Immature natural killer cell (primary cell): Measurements from ENCODE around the gene FJX1. TPM values are rescaled to one million over a fixed set of nuclear protein-coding genes. Genes with fewer than 3 reads are reported as not detected.

Experiments used
- DNase-seq, 3 donors: peaks; one replicate each; pipeline ENCODE4 v3.0.0; 2022; ENCODE audit warnings: mixed read lengths in 1 of 3
- H3K27ac Mint-ChIP-seq, 6 donors: one replicate each; pipeline ENCODE4 v1.8.0; 2020; ENCODE audit warnings: mixed read lengths in 6 of 6, mild to moderate bottlenecking in 5 of 6, inconsistent platforms in 4 of 6, moderate library complexity in 3 of 6
- H3K27me3 Mint-ChIP-seq, 3 donors: one replicate each; pipeline ENCODE4 v1.8.0; 2020 to 2021; ENCODE audit warnings: low read depth in 3 of 3, mild to moderate bottlenecking in 3 of 3, mixed read lengths in 3 of 3, moderate library complexity in 3 of 3, inconsistent platforms in 1 of 3
- H3K36me3 Mint-ChIP-seq, 3 donors: one replicate each; pipeline ENCODE4 v1.8.0; 2020; ENCODE audit warnings: mixed read lengths in 3 of 3, inconsistent platforms in 2 of 3, mild to moderate bottlenecking in 2 of 3
- H3K4me1 Mint-ChIP-seq, 2 donors: one replicate each; pipeline ENCODE4 v1.8.0; 2020; ENCODE audit warnings: inconsistent platforms in 2 of 2, mild to moderate bottlenecking in 2 of 2, mixed read lengths in 2 of 2, moderate library complexity in 1 of 2
- H3K4me3 Mint-ChIP-seq, 5 donors: one replicate each; pipeline ENCODE4 v1.8.0; 2020; ENCODE audit warnings: mild to moderate bottlenecking in 5 of 5, mixed read lengths in 5 of 5, inconsistent platforms in 3 of 5, moderate library complexity in 3 of 5
- H3K9me3 Mint-ChIP-seq, 6 donors: one replicate each; pipeline ENCODE4 v1.8.0; 2020; ENCODE audit warnings: mild to moderate bottlenecking in 6 of 6, mixed read lengths in 6 of 6, inconsistent platforms in 4 of 6, moderate library complexity in 3 of 6
- polyA plus RNA-seq, 3 donors: library from polyadenylated mRNA; unstranded; fragments of 300-500 nt; fragmentation: Illumina TruSeq; gene quantifications; one replicate each; pipeline ENCODE4 v1.2.3, GENCODE V29; 2021

Gene FJX1
- polyA plus RNA-seq = not detected

- Mint-ChIP-seq H3K36me3 (peaks cover 0 to 3% (median 0%) of the 10 kb centered on the region in 3 donors), H3K27me3 (peaks cover 7 to 26% (median 10%) of the 10 kb centered on the region in 3 donors), H3K4me3 (peak within 1 kb of the TSS; percentile 66 to 78 (median 73)), H3K27ac (no peak within 1 kb of the TSS), H3K9me3 (no peaks in the 10 kb centered on the region), H3K4me1 (peaks cover 11 to 12% of the 10 kb centered on the region in 2 donors)
- no peak for DNase-seq
Measured at GRCh38 chr11:35617687-35618496, at the start of gene FJX1. Gene FJX1 (plus strand): TSS chr11:35618460. CDS start chr11:35618637, 177 bp downstream.

- Mint-ChIP-seq H3K36me3 (peaks cover 0 to 4% (median 0%) of the 10 kb centered on the region in 3 donors), H3K4me1 (no peaks in the 10 kb centered on the region), H3K27ac (no peak overlapping the region), H3K4me3 (no peak overlapping the region), H3K9me3 (peaks cover 0 to 6% (median 0%) of the 10 kb centered on the region in 6 donors), H3K27me3 (peaks cover 4 to 6% (median 4%) of the 10 kb centered on the region in 3 donors)
- DNase-seq = no peak
Measured at GRCh38 chr11:35571696-35572095, 46.6 kb upstream of the FJX1 start.

GRCh38 chr11:35579557-35580396 lies 38.5 kb upstream of the FJX1 start:
- Mint-ChIP-seq H3K36me3 (peaks cover 0 to 4% (median 0%) of the 10 kb centered on the region in 3 donors), H3K4me3 (no peak overlapping the region), H3K27me3 (peaks cover 5 to 15% (median 10%) of the 10 kb centered on the region in 3 donors), H3K27ac (no peak overlapping the region), H3K4me1 (no peaks in the 10 kb centered on the region), H3K9me3 (peaks cover 0 to 6% (median 0%) of the 10 kb centered on the region in 6 donors)
- DNase-seq = no peak

- no peak overlapping the region for H3K4me3 Mint-ChIP-seq
- no peak for DNase-seq
- H3K9me3 Mint-ChIP-seq = peaks cover 0 to 6% (median 0%) of the 10 kb centered on the region in 6 donors
- peaks cover 8 to 15% (median 10%) of the 10 kb centered on the region in 3 donors for H3K27me3 Mint-ChIP-seq
- no peak overlapping the region for H3K27ac Mint-ChIP-seq
- no peaks in the 10 kb centered on the region for H3K4me1 Mint-ChIP-seq
- peaks cover 0 to 4% (median 0%) of the 10 kb centered on the region in 3 donors for H3K36me3 Mint-ChIP-seq
Measured at GRCh38 chr11:35580397-35580781, 37.9 kb upstream of the FJX1 start.

GRCh38 chr11:35582033-35582432 lies 36.2 kb upstream of the FJX1 start:
- peaks cover 0 to 2% (median 0%) of the 10 kb centered on the region in 6 donors for H3K9me3 Mint-ChIP-seq
- no peak overlapping the region for H3K27ac Mint-ChIP-seq
- no peak overlapping the region for H3K4me3 Mint-ChIP-seq
- no peaks in the 10 kb centered on the region for H3K4me1 Mint-ChIP-seq
- no peak for DNase-seq
- H3K36me3 Mint-ChIP-seq = no peaks in the 10 kb centered on the region
- H3K27me3 Mint-ChIP-seq = peaks cover 8 to 15% (median 8%) of the 10 kb centered on the region in 3 donors

- DNase-seq = no peak
- H3K4me1 Mint-ChIP-seq = no peaks in the 10 kb centered on the region
- H3K27me3 Mint-ChIP-seq = peaks cover 8 to 17% (median 8%) of the 10 kb centered on the region in 3 donors
- no peak overlapping the region for H3K27ac Mint-ChIP-seq
- no peak overlapping the region for H3K4me3 Mint-ChIP-seq
- H3K36me3 Mint-ChIP-seq = no peaks in the 10 kb centered on the region
- H3K9me3 Mint-ChIP-seq = peaks cover 0 to 2% (median 0%) of the 10 kb centered on the region in 6 donors
Measured at GRCh38 chr11:35583126-35583525, 35.1 kb upstream of the FJX1 start.

- Mint-ChIP-seq H3K4me1 (no peaks in the 10 kb centered on the region), H3K4me3 (no peak overlapping the region), H3K36me3 (no peaks in the 10 kb centered on the region), H3K27ac (no peak overlapping the region), H3K9me3 (peaks cover 0 to 2% (median 0%) of the 10 kb centered on the region in 6 donors), H3K27me3 (peaks cover 8 to 17% (median 11%) of the 10 kb centered on the region in 3 donors)
- DNase-seq = no peak
Measured at GRCh38 chr11:35583843-35584242, 34.4 kb upstream of the FJX1 start.

- peaks cover 8 to 20% (median 11%) of the 10 kb centered on the region in 3 donors for H3K27me3 Mint-ChIP-seq
Measured at GRCh38 chr11:35584321-35584720, 33.9 kb upstream of the FJX1 start.

GRCh38 chr11:35585416-35585815 lies 32.8 kb upstream of the FJX1 start:
- DNase-seq = no peak
- Mint-ChIP-seq H3K36me3 (no peaks in the 10 kb centered on the region), H3K4me3 (no peak overlapping the region), H3K27ac (no peak overlapping the region), H3K27me3 (peaks cover 8 to 20% (median 8%) of the 10 kb centered on the region in 3 donors), H3K9me3 (peaks cover 0 to 2% (median 0%) of the 10 kb centered on the region in 6 donors), H3K4me1 (no peaks in the 10 kb centered on the region)

More at GRCh38 chr11:35584321-35584720, 33.9 kb upstream of the FJX1 start:
- H3K36me3 Mint-ChIP-seq = no peaks in the 10 kb centered on the region
- H3K4me1 Mint-ChIP-seq = no peaks in the 10 kb centered on the region
- no peak overlapping the region for H3K27ac Mint-ChIP-seq
- peaks cover 0 to 2% (median 0%) of the 10 kb centered on the region in 6 donors for H3K9me3 Mint-ChIP-seq
- H3K4me3 Mint-ChIP-seq = no peak overlapping the region
- DNase-seq = no peak

- Mint-ChIP-seq H3K4me3 (no peak overlapping the region), H3K36me3 (no peaks in the 10 kb centered on the region), H3K27me3 (peaks cover 8 to 14% (median 8%) of the 10 kb centered on the region in 3 donors), H3K9me3 (peaks cover 0 to 2% (median 0%) of the 10 kb centered on the region in 6 donors), H3K27ac (no peak overlapping the region), H3K4me1 (no peaks in the 10 kb centered on the region)
- no peak for DNase-seq
Measured at GRCh38 chr11:35586222-35586621, 32.0 kb upstream of the FJX1 start.

- H3K27ac Mint-ChIP-seq = no peak overlapping the region
- DNase-seq = no peak
- H3K9me3 Mint-ChIP-seq = no peaks in the 10 kb centered on the region
- H3K4me3 Mint-ChIP-seq = no peak overlapping the region
- H3K36me3 Mint-ChIP-seq = no peaks in the 10 kb centered on the region
- no peaks in the 10 kb centered on the region for H3K4me1 Mint-ChIP-seq
- H3K27me3 Mint-ChIP-seq = peaks cover 6 to 9% (median 8%) of the 10 kb centered on the region in 3 donors
Measured at GRCh38 chr11:35587972-35588371, 30.3 kb upstream of the FJX1 start.

GRCh38 chr11:35588627-35589026 lies 29.6 kb upstream of the FJX1 start:
- H3K27ac Mint-ChIP-seq = no peak overlapping the region
- H3K36me3 Mint-ChIP-seq = no peaks in the 10 kb centered on the region

GRCh38 chr11:35589281-35589680 lies 29.0 kb upstream of the FJX1 start:
- Mint-ChIP-seq H3K27ac (no peak overlapping the region), H3K36me3 (no peaks in the 10 kb centered on the region), H3K4me3 (no peak overlapping the region), H3K4me1 (no peaks in the 10 kb centered on the region), H3K9me3 (no peaks in the 10 kb centered on the region), H3K27me3 (peaks cover 3 to 9% (median 8%) of the 10 kb centered on the region in 3 donors)
- no peak for DNase-seq

More at GRCh38 chr11:35588627-35589026, 29.6 kb upstream of the FJX1 start:
- Mint-ChIP-seq H3K4me1 (no peaks in the 10 kb centered on the region), H3K4me3 (no peak overlapping the region), H3K27me3 (peaks cover 6 to 11% (median 8%) of the 10 kb centered on the region in 3 donors), H3K9me3 (no peaks in the 10 kb centered on the region)
- DNase-seq = no peak

GRCh38 chr11:35590412-35590811 lies 27.8 kb upstream of the FJX1 start:
- peaks cover 3 to 14% (median 5%) of the 10 kb centered on the region in 3 donors for H3K27me3 Mint-ChIP-seq
- no peak for DNase-seq
- H3K4me3 Mint-ChIP-seq = no peak overlapping the region
- H3K9me3 Mint-ChIP-seq = no peaks in the 10 kb centered on the region
- H3K4me1 Mint-ChIP-seq = no peaks in the 10 kb centered on the region
- no peak overlapping the region for H3K27ac Mint-ChIP-seq
- no peaks in the 10 kb centered on the region for H3K36me3 Mint-ChIP-seq
